Fibroblast of peridontal ligament (primary cell): Measurements from ENCODE around the gene CNPY4.

Experiments used
- DNase-seq: peaks from one replicate; pipeline ENCODE4 v3.0.0-alpha.2; 2010; ENCODE audit errors: extremely low read depth

The CNPY4 gene

DNA sequence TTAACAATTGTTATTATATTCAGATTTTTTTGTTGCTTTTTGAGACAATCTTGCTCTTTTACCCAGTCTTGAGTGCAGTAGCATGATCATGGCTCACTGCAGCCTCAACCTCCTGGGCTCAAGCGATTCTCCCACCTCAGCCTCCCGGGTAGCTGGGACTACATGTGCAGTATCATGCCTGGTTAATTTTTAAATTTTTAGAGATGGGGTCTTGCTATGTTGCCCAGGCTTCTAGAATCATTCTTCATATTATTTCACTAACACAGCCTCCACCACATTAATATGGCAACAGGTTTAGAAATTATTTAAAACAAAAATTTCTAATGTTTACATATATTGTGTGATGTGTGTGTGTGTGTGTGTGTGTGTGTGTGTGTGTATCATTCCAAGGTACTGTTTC, 27.8 kb downstream of the CNPY4 start:
- DNase-seq, result no peak

- no peak for DNase-seq
Observed at GRCh38 chr7:100148225-100148558, 28.8 kb downstream of the CNPY4 start.

- peak; percentile 99 for DNase-seq
Observed at GRCh38 chr7:100148559-100149328, 29.3 kb downstream of the CNPY4 start, which contains the start of gene LAMTOR4. Gene LAMTOR4 (plus strand): TSS chr7:100148918. CDS start chr7:100148973, 55 bp downstream.

GRCh38 chr7:100152404-100152803, 33.0 kb downstream of the CNPY4 start:
- no peak for DNase-seq

- DNase-seq, result no peak
Observed at GRCh38 chr7:100152937-100153666, 33.7 kb downstream of the CNPY4 start.

DNA sequence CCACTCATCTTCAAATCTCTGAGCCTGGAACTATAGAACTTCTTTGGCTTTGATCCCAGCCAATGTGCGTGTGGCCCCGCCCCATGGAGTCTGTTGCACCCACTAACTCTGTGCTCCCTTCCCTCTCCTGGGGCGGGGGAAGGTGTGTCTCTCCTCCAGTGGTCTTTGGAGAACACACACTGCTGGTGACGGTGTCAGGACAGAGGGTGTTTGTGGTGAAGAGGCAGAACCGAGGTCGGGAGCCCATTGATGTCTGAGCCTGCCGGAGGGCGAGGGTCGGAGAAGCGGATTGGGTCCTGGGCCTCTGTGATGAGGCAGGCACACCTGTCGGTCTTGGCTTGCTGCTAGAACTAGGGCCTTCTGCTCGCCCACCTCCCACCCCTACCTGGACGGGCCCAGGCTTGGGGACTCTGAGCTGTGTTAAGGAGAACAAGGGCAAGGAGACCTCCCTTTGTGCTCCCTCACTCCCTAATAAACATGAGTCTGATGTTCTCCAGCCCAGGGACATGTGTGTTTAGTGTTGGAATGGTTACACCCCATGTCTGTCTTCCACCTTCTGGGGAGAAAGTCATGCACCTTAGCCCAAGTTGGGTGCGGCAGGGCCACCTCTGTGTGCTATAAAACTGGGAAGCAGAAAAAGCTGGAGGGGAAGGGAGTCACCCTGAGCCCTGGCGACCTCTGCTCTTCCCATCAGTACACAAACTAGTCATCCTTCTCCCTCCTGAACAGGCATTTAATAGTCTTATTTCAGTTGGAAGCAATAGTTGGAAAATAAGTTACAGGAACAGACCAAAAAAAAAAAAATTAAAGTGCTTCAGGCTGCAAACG, 34.5 kb downstream of the CNPY4 start:
- DNase-seq, result no peak

- DNase-seq, result no peak
Observed at GRCh38 chr7:100154651-100155491, 35.4 kb downstream of the CNPY4 start.

- no peak for DNase-seq
Observed at GRCh38 chr7:100155553-100156317, 36.3 kb downstream of the CNPY4 start.

DNA sequence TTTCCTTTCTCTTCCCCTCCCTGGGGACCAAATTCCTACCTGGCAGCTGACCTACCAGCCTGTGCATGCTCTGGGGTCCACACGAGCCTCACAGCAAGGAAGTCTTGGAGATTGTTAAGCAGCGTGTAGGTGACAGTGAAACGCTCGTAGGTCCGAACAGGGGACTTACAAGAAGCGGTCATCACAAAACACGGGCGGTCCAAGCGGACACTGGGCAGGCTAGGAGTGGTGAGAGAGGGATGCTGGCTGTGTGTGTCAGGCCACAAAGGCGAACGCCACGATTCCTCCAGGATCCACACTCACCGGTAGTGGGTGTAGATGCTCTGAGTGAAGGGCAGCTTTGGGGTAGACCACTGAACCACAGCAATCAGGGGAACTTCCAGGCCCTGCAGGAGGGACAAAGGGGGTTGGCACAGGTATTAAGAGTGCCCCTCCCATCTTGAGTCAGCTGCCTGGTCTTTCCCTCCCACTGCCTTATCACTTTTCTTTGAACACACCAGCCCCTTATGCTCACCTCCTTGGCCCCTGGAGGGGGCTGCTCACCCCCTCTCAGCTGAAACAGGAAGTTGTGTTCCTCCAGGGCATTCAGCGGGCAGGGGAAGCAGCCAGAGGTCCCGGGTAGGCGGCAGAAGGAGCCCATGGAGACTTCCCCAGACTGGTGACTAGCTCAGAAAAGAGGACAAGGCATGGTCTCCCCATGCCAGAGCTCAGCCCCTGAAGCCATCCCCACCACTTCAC, 37.1 kb downstream of the CNPY4 start:
- no peak for DNase-seq

DNA sequence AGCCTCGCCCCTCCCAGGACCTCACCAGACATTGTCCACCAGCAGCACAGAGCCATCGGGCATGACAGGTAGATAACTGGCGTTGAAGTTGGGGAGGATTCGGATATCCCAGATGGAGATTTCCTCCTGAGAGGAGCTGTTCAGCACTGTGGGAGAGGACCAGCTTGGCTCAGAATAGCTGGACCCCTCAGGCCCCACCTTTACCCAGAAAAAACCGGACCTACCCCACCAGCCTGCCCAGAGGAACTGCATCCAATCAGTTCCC, 37.6 kb downstream of the CNPY4 start:
- no peak for DNase-seq

- DNase-seq, result peak; percentile 33
Observed at GRCh38 chr7:100157334-100158228, 38.1 kb downstream of the CNPY4 start.

- peak; percentile 67 for DNase-seq
Observed at GRCh38 chr7:100158229-100159098, 39.0 kb downstream of the CNPY4 start, which contains the start of gene TRAPPC14. Gene TRAPPC14 (minus strand): TSS chr7:100158723. CDS start chr7:100158499, 224 bp downstream.

DNA sequence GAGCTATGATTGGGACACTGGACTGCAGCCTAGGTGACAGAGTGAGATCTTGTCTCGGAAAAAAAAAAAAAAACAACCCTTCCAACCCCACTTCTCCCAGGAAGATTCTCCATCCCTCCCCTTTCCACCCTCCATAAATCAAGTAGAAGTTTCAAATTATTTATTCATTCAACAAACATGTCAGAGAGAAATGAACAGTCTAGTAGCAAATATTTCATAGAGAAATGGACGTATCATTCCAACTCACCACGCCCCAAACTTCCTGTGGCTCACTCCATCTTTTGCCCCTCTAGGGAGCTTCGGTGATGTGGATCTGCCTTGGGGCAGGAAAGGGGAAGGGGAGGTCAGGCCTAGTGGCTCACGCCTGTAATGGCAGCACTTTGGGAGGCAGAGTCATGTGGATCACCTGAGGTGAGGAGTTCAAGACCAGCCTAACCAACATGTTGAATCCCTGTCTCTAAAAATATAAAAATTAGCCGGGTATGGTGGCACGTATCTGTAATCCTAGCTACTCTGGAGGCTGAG, 39.7 kb downstream of the CNPY4 start:
- DNase-seq, result no peak

DNA sequence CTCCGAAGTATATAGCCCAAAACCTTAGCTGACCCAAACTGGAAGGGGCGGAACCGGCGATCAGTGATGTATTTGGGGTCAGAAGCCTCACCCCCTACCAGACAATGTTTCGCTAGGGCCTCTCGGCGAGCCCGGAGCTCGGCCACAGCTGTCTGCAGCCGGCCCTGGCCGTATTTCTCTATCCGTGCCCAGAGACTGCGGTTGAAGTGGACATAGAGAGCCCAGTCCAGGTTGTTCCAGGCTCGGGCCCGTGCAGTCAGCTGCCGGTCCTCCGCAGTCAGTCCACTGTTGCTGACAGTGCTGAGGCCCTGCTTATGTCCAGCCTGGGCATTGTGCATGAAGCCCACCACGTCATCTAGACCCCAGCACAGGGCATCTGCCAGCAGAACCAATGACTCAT, 40.6 kb downstream of the CNPY4 start:
- DNase-seq, result no peak

- no peak for DNase-seq
Observed at GRCh38 chr7:100163006-100163531, 43.6 kb downstream of the CNPY4 start.

DNA sequence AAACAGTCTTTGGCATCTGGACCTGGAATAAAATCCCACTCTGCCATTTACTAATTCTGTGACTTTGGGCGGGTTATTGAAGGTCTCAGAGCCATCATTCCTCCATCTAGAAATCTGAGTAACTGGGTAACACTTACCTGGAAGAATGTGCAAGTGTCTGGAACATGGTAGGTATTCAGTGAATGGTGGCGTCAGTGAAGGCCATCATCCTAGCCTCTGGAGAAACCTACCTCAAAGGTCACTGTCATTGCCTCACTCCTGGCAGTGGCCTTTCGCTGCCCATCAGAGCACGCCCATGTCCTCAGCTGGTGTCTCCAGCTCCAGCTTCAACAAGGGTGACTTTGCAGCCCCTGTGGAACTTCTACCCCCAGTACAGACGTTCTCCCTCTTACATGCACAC, 44.4 kb downstream of the CNPY4 start:
- no peak for DNase-seq

DNA sequence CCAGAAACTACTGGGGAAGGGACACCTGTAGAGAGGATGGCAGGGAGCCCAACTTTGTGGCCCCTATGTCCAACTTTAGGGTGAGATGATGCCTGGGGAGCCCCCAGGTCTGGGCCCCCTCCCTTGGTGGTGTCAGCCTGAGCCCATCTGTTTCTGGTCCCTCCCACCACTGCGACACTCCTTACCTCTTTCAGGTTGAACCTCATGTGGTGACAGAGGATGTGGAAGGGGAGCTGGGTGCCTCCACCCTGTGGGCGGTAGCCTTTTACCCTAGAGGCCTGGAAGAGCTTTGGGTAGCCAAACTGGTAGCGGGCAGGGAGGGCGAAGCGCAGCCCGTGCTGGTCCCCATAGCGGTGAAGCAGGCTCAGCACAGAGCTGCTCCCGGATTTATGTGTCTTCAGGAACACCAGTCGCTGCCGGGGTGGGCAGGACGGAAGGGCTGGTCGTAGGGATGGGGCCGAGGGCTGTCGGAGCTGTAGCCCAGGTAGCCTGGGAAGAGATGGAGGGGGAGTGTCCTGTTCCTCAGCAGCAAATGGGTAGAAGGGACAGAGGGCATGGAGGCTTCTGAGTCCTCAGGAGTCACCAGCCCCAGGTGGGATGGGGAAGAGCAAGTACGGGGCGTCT, 47.0 kb downstream of the CNPY4 start:
- DNase-seq, result no peak
